ENCODE data around the gene HECA. TPM values are rescaled to one million over a fixed set of nuclear protein-coding genes. Genes with fewer than 3 reads are reported as not detected.
A peak's percentile ranks its signal among the peaks of the same experiment; 100 is the strongest.
"Not testable (repeated sequence)": the region's sequence is repeated elsewhere in the genome, so short reads cannot be mapped to it uniquely, and the experiment has no call there.

The HECA gene
- total and polyA plus RNA-seq, 2 experiments from 2014 or later = 2.9 to 22.5 TPM

- Histone ChIP-seq H3F3A (ENCODE audit: insufficient read depth) (peaks cover 23% of the 10 kb centered on the region; the same call in 1 of the 2 replicates), H3K9me2 (ENCODE audit: insufficient read depth) (no peaks in the 10 kb centered on the region), H3K27me3 (replicated peaks; ENCODE audit: insufficient read depth) (no peaks in the 10 kb centered on the region), H3K79me2 (ENCODE audit: insufficient read depth) (peaks cover 64% of the 10 kb centered on the region), H3K27ac (no peak overlapping the region), H3K9ac (no peak overlapping the region), H3K4me1 (ENCODE audit: insufficient read depth) (peaks cover 22% of the 10 kb centered on the region), H3K36me3 (ENCODE audit: low read depth) (no peaks in the 10 kb centered on the region), H3K4me3 (no peak overlapping the region), H3K9me3 (ENCODE audit: low read depth) (no peaks in the 10 kb centered on the region), H4K20me1 (ENCODE audit: insufficient read depth) (no peaks in the 10 kb centered on the region; the same call in 1 of the 2 replicates), H2AFZ (no peak overlapping the region), H3K4me2 (ENCODE audit: unreplicated experiment) (peak overlapping the region; percentile 95)
- WGBS, 2 experiments (ENCODE audit: low coverage in 1 of 2, low lambda C conversion rate in 2 of 2, missing lambda C conversion rate in 2 of 2) = 65 to 82% methylated on average over 2 of the region's 2 CpGs
- TF ChIP-seq EZH2 (IDR thresholded peaks at IDR 0.05; ENCODE audit: insufficient read depth, poor library complexity, severe bottlenecking) (no peak), EZH2phosphoT487 (IDR thresholded peaks at IDR 0.05; ENCODE audit: insufficient read depth, low read depth) (no peak)
- peak; percentile 28 for DNase-seq
- in situ Hi-C loops (cut with MboI) = no loop called here
Measured at GRCh38 chr6:139137706-139138105, 2.8 kb downstream of the HECA start.

GRCh38 chr6:139140854-139141253 is 6.0 kb downstream of the HECA start:
- H3F3A ChIP-seq (ENCODE audit: insufficient read depth) = not testable (repeated sequence)

GRCh38 chr6:139142262-139142661 is 7.4 kb downstream of the HECA start:
- no peaks in the 10 kb centered on the region for H3K36me3 ChIP-seq (ENCODE audit: low read depth)
- WGBS, 2 experiments (ENCODE audit: low coverage in 1 of 2, low lambda C conversion rate in 2 of 2, missing lambda C conversion rate in 2 of 2) = 94 to 98% methylated on average over 3 of the region's 3 CpGs
- H4K20me1 ChIP-seq (ENCODE audit: insufficient read depth) = peaks cover 7% of the 10 kb centered on the region; the same call in 1 of the 2 replicates
- TF ChIP-seq EZH2 (IDR thresholded peaks at IDR 0.05; ENCODE audit: insufficient read depth, poor library complexity, severe bottlenecking) (no peak), EZH2phosphoT487 (IDR thresholded peaks at IDR 0.05; ENCODE audit: insufficient read depth, low read depth) (no peak)
- peaks cover 12% of the 10 kb centered on the region for H3K4me1 ChIP-seq (ENCODE audit: insufficient read depth)
- H3K27ac ChIP-seq = no peak overlapping the region
- no peaks in the 10 kb centered on the region for H3F3A ChIP-seq (ENCODE audit: insufficient read depth)
- no peak overlapping the region for H3K4me2 ChIP-seq (ENCODE audit: unreplicated experiment)
- H3K9ac ChIP-seq = no peak overlapping the region
- no peak for DNase-seq
- in situ Hi-C loops (cut with MboI) = no loop called here
- H3K9me2 ChIP-seq (ENCODE audit: insufficient read depth) = no peaks in the 10 kb centered on the region
- H3K9me3 ChIP-seq (ENCODE audit: low read depth) = no peaks in the 10 kb centered on the region
- H3K4me3 ChIP-seq = no peak overlapping the region
- peaks cover 98% of the 10 kb centered on the region for H3K79me2 ChIP-seq (ENCODE audit: insufficient read depth)
- no peaks in the 10 kb centered on the region for H3K27me3 ChIP-seq (replicated peaks; ENCODE audit: insufficient read depth)
- no peak overlapping the region for H2AFZ ChIP-seq

More at GRCh38 chr6:139140854-139141253, 6.0 kb downstream of the HECA start:
- H4K20me1 ChIP-seq (ENCODE audit: insufficient read depth); H3K9me3 ChIP-seq (ENCODE audit: low read depth); H2AFZ ChIP-seq; H3K36me3 ChIP-seq (ENCODE audit: low read depth); DNase-seq; H3K9ac ChIP-seq; H3K27ac ChIP-seq; H3K27me3 ChIP-seq (replicated peaks; ENCODE audit: insufficient read depth); H3K4me2 ChIP-seq (ENCODE audit: unreplicated experiment); in situ Hi-C loops (cut with MboI); H3K9me2 ChIP-seq (ENCODE audit: insufficient read depth); H3K4me3 ChIP-seq: not testable (repeated sequence)
- Histone ChIP-seq H3K4me1 (ENCODE audit: insufficient read depth) (peaks cover 22% of the 10 kb centered on the region), H3K79me2 (ENCODE audit: insufficient read depth) (peaks cover 95% of the 10 kb centered on the region)
- 89 to 94% methylated on average over 11 to 12 of the region's 12 CpGs for WGBS, 2 experiments (ENCODE audit: low coverage in 1 of 2, low lambda C conversion rate in 2 of 2, missing lambda C conversion rate in 2 of 2)

- Histone ChIP-seq H2AFZ (no peak overlapping the region), H3K4me1 (ENCODE audit: insufficient read depth) (peaks cover 4% of the 10 kb centered on the region), H3K9ac (no peak overlapping the region), H3K27ac (no peak overlapping the region), H3K27me3 (replicated peaks; ENCODE audit: insufficient read depth) (no peaks in the 10 kb centered on the region), H3K9me2 (ENCODE audit: insufficient read depth) (no peaks in the 10 kb centered on the region), H3K4me2 (ENCODE audit: unreplicated experiment) (no peak overlapping the region), H3K79me2 (ENCODE audit: insufficient read depth) (peaks cover 98% of the 10 kb centered on the region), H3F3A (ENCODE audit: insufficient read depth) (no peaks in the 10 kb centered on the region), H3K4me3 (no peak overlapping the region), H3K36me3 (ENCODE audit: low read depth) (no peaks in the 10 kb centered on the region), H4K20me1 (ENCODE audit: insufficient read depth) (peaks cover 8% of the 10 kb centered on the region; the same call in 1 of the 2 replicates), H3K9me3 (ENCODE audit: low read depth) (no peaks in the 10 kb centered on the region)
- 88 to 91% methylated on average over 3 of the region's 3 CpGs for WGBS, 2 experiments (ENCODE audit: low coverage in 1 of 2, low lambda C conversion rate in 2 of 2, missing lambda C conversion rate in 2 of 2)
- in situ Hi-C loops (cut with MboI) = no loop called here
- TF ChIP-seq EZH2 (IDR thresholded peaks at IDR 0.05; ENCODE audit: insufficient read depth, poor library complexity, severe bottlenecking) = no peak
- TF ChIP-seq EZH2phosphoT487 (IDR thresholded peaks at IDR 0.05; ENCODE audit: insufficient read depth, low read depth) = no peak
- DNase-seq = no peak
Measured at GRCh38 chr6:139143111-139143510, 8.2 kb downstream of the HECA start.
